Neural cell (in vitro differentiated cells): ENCODE results near the gene TEX101. TPM values are rescaled to one million over a fixed set of nuclear protein-coding genes. Genes with fewer than 3 reads are reported as not detected.

Experiments used
- H2AFZ ChIP-seq: fragments of 200-600, 300-800 bp; sonication (generic), shearing (Covaris generic); 2 replicates; pipeline ENCODE4 v1.6.0; 2014; ENCODE audit warnings: low read depth, mild to moderate bottlenecking, antibody characterized with exemption, low read length, moderate library complexity
- H3F3A ChIP-seq: fragments of 200-600 bp; shearing (Covaris generic); 2 replicates; pipeline ENCODE4 v1.6.1; 2016; ENCODE audit warnings: mild to moderate bottlenecking, moderate library complexity, mixed read lengths, antibody characterized with exemption, low read length; ENCODE audit not compliant: insufficient read depth, poor library complexity, severe bottlenecking
- H3K27ac ChIP-seq: fragments of 200-600, 300-800 bp; sonication (generic), shearing (Covaris generic); 2 replicates; pipeline ENCODE4 v1.5.1; 2014; ENCODE audit warnings: mild to moderate bottlenecking, low read length, moderate library complexity
- H3K27me3 ChIP-seq: fragments of 300-800, 200-600 bp; sonication (generic), shearing (Covaris generic); 2 replicates; pipeline ENCODE4 v1.6.0; 2014; ENCODE audit warnings: mild to moderate bottlenecking, low read depth, low read length, moderate library complexity; ENCODE audit not compliant: insufficient read depth
- H3K36me3 ChIP-seq: fragments of 300-800, 200-600 bp; sonication (generic), shearing (Covaris generic); 2 replicates; pipeline ENCODE4 v1.5.1; 2014; ENCODE audit warnings: mild to moderate bottlenecking, antibody characterized with exemption, low read length, moderate library complexity; ENCODE audit not compliant: insufficient read depth
- H3K4me2 ChIP-seq: fragments of 300-800, 200-600 bp; sonication (generic), shearing (Covaris generic); 2 replicates; pipeline ENCODE4 v1.6.0; 2014; ENCODE audit warnings: mild to moderate bottlenecking, low read length
- H3K4me3 ChIP-seq: fragments of 300-800, 200-600 bp; sonication (generic), shearing (Covaris generic); 2 replicates; pipeline ENCODE4 v1.5.1; 2014; ENCODE audit warnings: mild to moderate bottlenecking, low read length, moderate library complexity
- H3K79me2 ChIP-seq: fragments of 200-600 bp; shearing (Covaris generic); replicated peaks from 2 replicates; pipeline ENCODE4 v1.6.0; 2014; ENCODE audit warnings: mild to moderate bottlenecking, low read length, moderate library complexity; ENCODE audit not compliant: insufficient read depth
- H3K9ac ChIP-seq: fragments of 300-800, 200-600 bp; sonication (generic), shearing (Covaris generic); 2 replicates; pipeline ENCODE4 v1.6.1; 2016; ENCODE audit warnings: mild to moderate bottlenecking, low read length, mixed read lengths
- H3K9me2 ChIP-seq: fragments of 200-600 bp; shearing (Covaris generic); 2 replicates; pipeline ENCODE4 v1.6.1; 2016; ENCODE audit warnings: mild to moderate bottlenecking, low read length, mixed read lengths; ENCODE audit not compliant: insufficient read depth
- H3K9me3 ChIP-seq: fragments of 200-600, 300-800 bp; sonication (generic), shearing (Covaris generic); 2 replicates; pipeline ENCODE4 v1.6.1; 2016; ENCODE audit warnings: mild to moderate bottlenecking, mixed run types, low read length, moderate library complexity, mixed read lengths
- H4K20me1 ChIP-seq: fragments of 200-600 bp; shearing (Covaris generic); 2 replicates; pipeline ENCODE4 v1.6.1; 2016; ENCODE audit warnings: mild to moderate bottlenecking, mixed run types; ENCODE audit not compliant: insufficient read depth
- CTCF ChIP-seq: fragments of 450-650 bp; IDR thresholded peaks from 2 replicates; pipeline ENCODE4 v1.5.1; 2014; ENCODE audit warnings: antibody characterized with exemption, mild to moderate bottlenecking, moderate library complexity; ENCODE audit not compliant: poor library complexity, severe bottlenecking
- EP300 ChIP-seq: fragments of 450-650 bp; conservative IDR thresholded peaks from 2 replicates; pipeline ENCODE4 v1.6.1; 2014; ENCODE audit warnings: antibody characterized with exemption, mild to moderate bottlenecking, moderate library complexity; ENCODE audit not compliant: poor library complexity, severe bottlenecking
- EZH2 ChIP-seq: fragments of 200-600, 300-800 bp; shearing (Covaris generic), sonication (generic); IDR thresholded peaks from 2 replicates; pipeline ENCODE4 v1.6.1; 2014; ENCODE audit warnings: antibody characterized with exemption, low read length, borderline replicate concordance, mild to moderate bottlenecking; ENCODE audit not compliant: insufficient read depth, poor library complexity, severe bottlenecking
- MXI1 ChIP-seq: fragments of 450-650 bp; conservative IDR thresholded peaks from 2 replicates; pipeline ENCODE4 v1.6.1; 2014; ENCODE audit warnings: antibody characterized with exemption, mild to moderate bottlenecking; ENCODE audit not compliant: poor library complexity, severe bottlenecking
- POLR2AphosphoS5 ChIP-seq: IDR thresholded peaks from 2 replicates; pipeline ENCODE4 v1.6.1; 2012
- RAD21 ChIP-seq: fragments of 450-650 bp; conservative IDR thresholded peaks from 2 replicates; pipeline ENCODE4 v1.6.1; 2014; ENCODE audit warnings: antibody characterized with exemption, mild to moderate bottlenecking, moderate library complexity
- REST ChIP-seq: IDR thresholded peaks from 2 replicates; pipeline ENCODE4 v1.6.1; 2012; ENCODE audit warnings: borderline replicate concordance
- SMC3 ChIP-seq: fragments of 450-650 bp; conservative IDR thresholded peaks from 2 replicates; pipeline ENCODE4 v1.6.1; 2014; ENCODE audit warnings: antibody characterized with exemption, mild to moderate bottlenecking, moderate library complexity; ENCODE audit not compliant: poor library complexity
- TAF1 ChIP-seq: IDR thresholded peaks from 2 replicates; pipeline ENCODE4 v1.6.1; 2012; ENCODE audit warnings: low read depth
- polyA plus RNA-seq: library from polyadenylated mRNA; depleted of rRNA; stranded (reverse); fragments of >200 nt; gene quantifications from 2 replicates; pipeline ENCODE4 v1.2.3, GENCODE V29; 2014

Gene TEX101
- polyA plus RNA-seq, 1 donor from 2014 or later, result not detected

DNA sequence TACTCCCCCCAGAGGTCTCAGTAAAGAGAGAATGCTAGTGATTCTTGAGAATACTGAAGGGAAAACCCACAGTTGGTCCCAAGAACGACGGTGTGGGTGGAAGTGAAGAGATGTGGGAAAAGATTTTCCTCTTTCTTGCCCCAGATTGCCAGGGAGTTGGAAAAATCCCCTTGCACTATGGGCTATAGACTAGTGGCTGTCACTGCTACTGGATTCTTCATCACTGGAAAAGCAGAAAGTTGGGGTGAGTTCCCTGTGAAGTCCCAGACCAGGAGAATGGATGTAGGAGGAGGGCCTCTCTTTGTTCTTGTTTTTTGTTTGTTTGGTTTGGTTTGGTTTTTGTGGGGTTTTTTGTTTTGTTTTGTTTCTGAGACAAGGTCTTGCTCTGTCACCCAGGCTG lies 39.3 kb downstream of the TEX101 start:
- no peaks in the 10 kb centered on the region for H3K27me3 ChIP-seq
- no peaks in the 10 kb centered on the region for H3F3A ChIP-seq
- TF ChIP-seq SMC3 (no peak), REST (no peak), EP300 (no peak), POLR2AphosphoS5 (no peak)
- no peak overlapping the region for H2AFZ ChIP-seq
- no peak overlapping the region for H3K4me2 ChIP-seq
- no peak overlapping the region for H3K27ac ChIP-seq
- H3K4me3 ChIP-seq, result no peak overlapping the region
- H4K20me1 ChIP-seq, result no peaks in the 10 kb centered on the region
- no peaks in the 10 kb centered on the region for H3K9me2 ChIP-seq
- no peaks in the 10 kb centered on the region for H3K36me3 ChIP-seq
- H3K79me2 ChIP-seq, result no peaks in the 10 kb centered on the region
- no peak overlapping the region for H3K9ac ChIP-seq
- no peaks in the 10 kb centered on the region for H3K9me3 ChIP-seq

GRCh38 chr19:43455321-43456113 lies 40.8 kb downstream of the TEX101 start:
- TF ChIP-seq SMC3, result no peak
- TF ChIP-seq POLR2AphosphoS5, result no peak
- TF ChIP-seq EP300, result no peak
- TF ChIP-seq MXI1, result no peak
- TF ChIP-seq CTCF, result no peak
- TF ChIP-seq RAD21, result no peak
- no peak for TF ChIP-seq REST
- TF ChIP-seq TAF1, result no peak
- no peak for TF ChIP-seq EZH2
- Histone ChIP-seq H3K27ac (no peak overlapping the region), H3K9me3 (no peaks in the 10 kb centered on the region), H4K20me1 (no peaks in the 10 kb centered on the region), H3K4me2 (no peak overlapping the region), H3K9me2 (no peaks in the 10 kb centered on the region), H3K27me3 (no peaks in the 10 kb centered on the region), H3K79me2 (no peaks in the 10 kb centered on the region), H3K36me3 (no peaks in the 10 kb centered on the region), H3K4me3 (no peak overlapping the region), H3K9ac (no peak overlapping the region), H3F3A (no peaks in the 10 kb centered on the region), H2AFZ (no peak overlapping the region)
